GM21367 (cell line): ENCODE measurements around the gene MRI1.

Experiments used
- ATAC-seq: cut with Tn5 transposase; IDR thresholded peaks from one replicate; pipeline ENCODE4 v1.9.1; 2021; ENCODE audit not compliant: unreplicated experiment

Gene MRI1

DNA sequence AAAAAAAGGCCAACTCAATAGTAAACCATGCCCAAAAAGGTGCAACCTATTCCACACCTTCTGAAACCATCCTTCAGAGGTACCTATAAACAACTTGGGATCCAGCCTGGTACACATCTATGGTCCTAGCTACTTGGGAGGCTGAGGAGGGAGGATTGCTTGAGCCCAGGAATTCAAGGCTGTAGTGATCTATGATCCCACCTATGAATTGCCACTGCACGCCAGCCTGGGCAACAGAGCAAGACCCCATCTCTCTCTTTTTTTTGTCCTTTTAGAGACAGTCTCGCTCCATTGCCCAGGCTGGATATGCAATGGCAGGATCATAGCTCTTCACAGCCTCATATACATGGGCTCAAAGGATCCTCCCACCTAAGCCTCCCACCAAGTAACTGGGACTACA, 57.0 kb downstream of the MRI1 start:
- ATAC-seq = no peak

DNA sequence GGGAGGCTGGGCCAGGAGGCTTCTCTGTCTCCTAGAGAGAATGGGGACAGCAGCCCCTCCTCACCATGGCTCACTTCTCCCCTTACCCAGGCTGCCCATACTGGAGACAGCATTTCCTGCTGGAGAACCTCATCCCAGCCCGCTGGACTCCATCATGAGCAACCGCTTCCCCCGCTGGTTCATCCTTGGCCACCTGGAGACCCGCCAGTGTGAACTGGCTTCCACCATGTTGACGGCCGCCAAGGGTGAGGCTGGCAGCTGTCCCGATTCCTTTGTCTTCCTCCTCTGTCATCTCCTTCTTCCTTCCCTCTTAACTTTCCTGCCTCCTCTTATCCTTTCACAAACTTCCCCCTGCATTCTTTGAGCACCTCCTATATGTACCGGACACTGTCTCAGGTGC, 58.9 kb downstream of the MRI1 start:
- no peak for ATAC-seq
